Ascending aorta (tissue), 2 donors: ENCODE data around the gene ATP11A. TPM values are rescaled to one million over a fixed set of nuclear protein-coding genes. Genes with fewer than 3 reads are reported as not detected.
"Not testable (repeated sequence)": the region's sequence is repeated elsewhere in the genome, so short reads cannot be mapped to it uniquely, and the experiment has no call there.

ENCODE experiments used
- DNase-seq, 2 donors: peaks; one replicate each; pipeline ENCODE4 v3.0.0-alpha.2; 2019; ENCODE audit warnings: low spot score in 2 of 2
- H3K27ac ChIP-seq, 2 donors: fragments of 200-600 bp; sonication (generic); one replicate each; pipeline ENCODE4 v1.5.1; 2016 to 2017; ENCODE audit warnings: mild to moderate bottlenecking in 1 of 2
- H3K27me3 ChIP-seq: fragments of 200-600 bp; sonication (generic); one replicate; pipeline ENCODE4 v1.5.1; 2017
- H3K36me3 ChIP-seq, 2 donors: fragments of 200-600 bp; sonication (generic); one replicate each; pipeline ENCODE4 v1.5.1; 2016
- H3K4me1 ChIP-seq, 2 donors: fragments of 200-600 bp; sonication (generic); one replicate each; pipeline ENCODE4 v1.5.1; 2016 to 2017; ENCODE audit warnings: mild to moderate bottlenecking in 1 of 2
- H3K4me3 ChIP-seq, 2 donors: fragments of 200-600 bp; sonication (generic); one replicate each; pipeline ENCODE4 v1.5.1; 2016 to 2017; ENCODE audit warnings: mild to moderate bottlenecking in 1 of 2
- H3K9me3 ChIP-seq, 2 donors: fragments of 200-600 bp; sonication (generic); one replicate each; pipeline ENCODE4 v1.5.1; 2016
- intact Hi-C: fragments of 100-400 bp; cut with DNase I; formaldehyde crosslinking; loops from one replicate; pipeline ENCODE4 v1.15.1; 2023
- total RNA-seq: library from RNA; depleted of rRNA; stranded (reverse); fragments of >200 nt; gene quantifications from one replicate; pipeline ENCODE4 v1.1.0, GENCODE V29; 2016
- TF ChIP-seq, protein P1 (sequence below), 3 experiments: fragments of 200-600 bp in 2 of 3; fragments of 450-650 bp in 1 of 3; sonication (generic) in 2 of 3; IDR thresholded peaks; one replicate each; pipeline ENCODE4 v1.5.1; 2016 to 2019; ENCODE audit warnings: antibody characterized with exemption in 3 of 3, mild to moderate bottlenecking in 1 of 3, moderate library complexity in 1 of 3

Gene ATP11A
- total RNA-seq, 1 donor from 2014 or later: 50.1 TPM

DNA sequence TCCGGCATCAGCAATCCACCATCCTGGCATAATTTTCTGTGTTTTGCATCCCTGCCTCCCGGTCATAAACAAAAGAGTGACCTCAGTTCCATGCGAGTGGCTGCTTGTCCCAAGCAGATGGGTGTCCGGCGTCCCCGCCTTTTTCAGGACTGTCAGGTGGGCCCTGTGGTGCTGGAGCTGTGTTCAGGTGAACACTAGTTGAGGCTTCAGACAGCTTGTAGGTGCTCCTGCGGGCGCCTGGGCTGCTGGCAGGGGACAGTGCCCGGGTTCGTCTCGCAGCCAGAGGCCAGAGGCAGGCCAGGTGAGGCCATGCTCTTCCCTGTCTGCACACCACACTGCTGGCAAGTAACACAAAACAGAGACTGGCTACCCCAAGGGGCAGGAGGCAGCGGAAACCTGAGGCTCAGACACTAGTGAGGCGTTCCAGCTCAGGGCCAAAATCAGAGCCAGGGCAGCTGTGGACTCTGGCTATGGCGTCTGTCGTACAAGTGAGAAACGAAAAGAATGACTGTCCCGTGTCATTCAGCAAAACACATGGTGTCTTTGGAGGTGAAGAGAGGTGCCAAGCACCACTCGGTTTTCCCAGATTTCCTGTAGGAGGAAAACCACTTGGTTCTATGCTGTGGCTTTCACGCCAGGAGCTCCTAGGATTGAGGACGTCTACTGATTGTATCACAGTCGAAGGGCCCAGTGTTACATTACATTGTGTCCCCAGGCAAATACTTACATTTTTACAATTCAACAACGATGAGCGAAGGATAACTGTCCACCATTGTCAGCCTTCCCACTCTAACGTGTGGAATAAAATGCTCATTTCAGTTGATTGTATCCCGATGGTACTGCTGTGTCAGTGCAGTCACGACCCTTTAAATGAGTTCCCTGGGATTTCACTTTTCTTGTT lies 104.0 kb downstream of the ATP11A start:
- peak in 1 of 2 donors; percentile 39 for DNase-seq
- no peaks in the 10 kb centered on the region for H3K27me3 ChIP-seq
- intact Hi-C loops: no loop called here
- H3K27ac ChIP-seq: no peak overlapping the region
- TF ChIP-seq, protein P1, sequence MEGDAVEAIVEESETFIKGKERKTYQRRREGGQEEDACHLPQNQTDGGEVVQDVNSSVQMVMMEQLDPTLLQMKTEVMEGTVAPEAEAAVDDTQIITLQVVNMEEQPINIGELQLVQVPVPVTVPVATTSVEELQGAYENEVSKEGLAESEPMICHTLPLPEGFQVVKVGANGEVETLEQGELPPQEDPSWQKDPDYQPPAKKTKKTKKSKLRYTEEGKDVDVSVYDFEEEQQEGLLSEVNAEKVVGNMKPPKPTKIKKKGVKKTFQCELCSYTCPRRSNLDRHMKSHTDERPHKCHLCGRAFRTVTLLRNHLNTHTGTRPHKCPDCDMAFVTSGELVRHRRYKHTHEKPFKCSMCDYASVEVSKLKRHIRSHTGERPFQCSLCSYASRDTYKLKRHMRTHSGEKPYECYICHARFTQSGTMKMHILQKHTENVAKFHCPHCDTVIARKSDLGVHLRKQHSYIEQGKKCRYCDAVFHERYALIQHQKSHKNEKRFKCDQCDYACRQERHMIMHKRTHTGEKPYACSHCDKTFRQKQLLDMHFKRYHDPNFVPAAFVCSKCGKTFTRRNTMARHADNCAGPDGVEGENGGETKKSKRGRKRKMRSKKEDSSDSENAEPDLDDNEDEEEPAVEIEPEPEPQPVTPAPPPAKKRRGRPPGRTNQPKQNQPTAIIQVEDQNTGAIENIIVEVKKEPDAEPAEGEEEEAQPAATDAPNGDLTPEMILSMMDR (IDR thresholded peaks at IDR 0.05): no peak
- H3K4me3 ChIP-seq: no peak overlapping the region
- no peaks in the 10 kb centered on the region for H3K4me1 ChIP-seq
- peaks cover 0 to 7% of the 10 kb centered on the region in 2 donors for H3K36me3 ChIP-seq
- H3K9me3 ChIP-seq: no peaks in the 10 kb centered on the region

DNA sequence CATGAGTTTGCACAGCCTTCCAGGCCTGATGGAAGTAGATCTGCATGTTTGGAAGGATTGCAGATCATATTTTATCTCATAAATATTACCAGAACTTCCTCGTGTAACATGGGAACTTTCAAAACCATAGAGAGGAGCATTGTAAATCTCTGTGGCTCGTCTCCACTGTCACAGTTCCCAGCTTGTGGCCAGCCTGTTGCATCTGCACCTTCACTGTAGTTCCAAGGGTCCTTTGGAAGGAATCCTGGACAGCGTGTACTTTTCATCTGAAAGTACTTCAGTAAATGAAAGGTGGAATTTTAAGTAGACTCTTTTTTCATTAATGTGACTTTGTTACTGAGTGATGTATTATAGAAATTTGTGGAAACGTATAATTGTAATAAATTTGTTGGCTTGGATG lies 105.4 kb downstream of the ATP11A start:
- Histone ChIP-seq H3K4me1 (no peaks in the 10 kb centered on the region), H3K27ac (no peak overlapping the region), H3K4me3 (no peak overlapping the region), H3K27me3 (no peaks in the 10 kb centered on the region), H3K36me3 (no peaks in the 10 kb centered on the region), H3K9me3 (peaks cover 0 to 9% of the 10 kb centered on the region in 2 donors)
- intact Hi-C loops: no loop called here
- peak in 1 of 2 donors; percentile 9 for DNase-seq
- TF ChIP-seq, protein P1 (IDR thresholded peaks at IDR 0.05): no peak

DNA sequence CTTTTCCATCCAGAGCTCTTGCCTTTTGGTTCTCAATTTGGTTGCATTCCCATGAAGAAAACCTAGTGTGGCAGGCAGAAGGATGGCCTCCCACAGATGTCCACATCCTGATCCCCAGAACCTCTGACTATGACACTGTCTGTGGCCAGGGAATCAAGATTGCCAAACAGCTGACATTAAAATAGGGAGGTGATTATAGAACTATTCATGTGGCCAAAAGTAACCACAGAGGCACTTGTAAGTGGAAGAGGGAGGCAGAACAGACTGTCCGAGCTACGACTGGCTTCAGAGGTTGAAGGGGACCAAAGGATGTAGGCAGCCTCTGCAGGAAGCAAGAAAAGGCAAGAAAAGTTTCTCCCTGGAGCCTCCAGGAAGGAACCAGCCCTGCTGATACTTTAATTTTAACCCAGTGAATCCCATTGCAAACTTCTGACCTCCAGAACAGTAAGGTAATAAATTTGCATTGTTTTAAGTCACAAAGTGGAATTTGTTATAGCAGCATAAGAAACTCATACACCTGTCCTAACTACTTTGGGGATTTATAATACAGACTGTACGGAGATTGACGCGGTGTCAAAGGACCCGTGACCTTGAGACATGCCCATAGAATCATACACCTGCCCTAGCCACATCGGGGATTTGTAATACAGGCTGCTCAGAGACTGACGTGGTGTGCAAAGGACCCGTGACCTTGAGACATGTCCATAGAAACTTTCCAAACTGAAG lies 106.5 kb downstream of the ATP11A start:
- H3K27me3 ChIP-seq: no peaks in the 10 kb centered on the region
- no peaks in the 10 kb centered on the region for H3K4me1 ChIP-seq
- H3K9me3 ChIP-seq: peaks cover 0 to 9% of the 10 kb centered on the region in 2 donors
- intact Hi-C loops: no loop called here
- no peaks in the 10 kb centered on the region for H3K36me3 ChIP-seq
- H3K4me3 ChIP-seq: no peak overlapping the region
- DNase-seq: no peak
- TF ChIP-seq, protein P1 (IDR thresholded peaks at IDR 0.05): no peak
- no peak overlapping the region for H3K27ac ChIP-seq

DNA sequence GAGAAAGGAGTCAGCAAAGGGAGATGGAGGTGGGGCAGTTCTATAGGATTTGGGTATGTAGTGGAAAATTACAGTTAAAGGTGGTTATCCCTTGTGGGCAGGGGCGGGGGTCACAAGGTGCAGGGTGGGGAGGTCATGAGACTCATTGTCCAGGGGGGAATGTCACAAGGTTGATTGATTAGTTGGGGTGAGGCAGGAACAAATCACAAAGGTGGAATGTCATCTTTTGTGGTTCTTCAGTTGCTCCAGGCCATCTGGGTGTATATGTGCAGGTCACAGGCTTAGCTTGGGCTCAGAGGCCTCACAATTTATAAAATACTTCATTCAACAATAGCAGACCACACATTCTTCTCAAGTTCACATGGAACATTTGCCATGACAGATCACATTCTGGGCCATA lies 109.6 kb downstream of the ATP11A start:
- intact Hi-C loops: no loop called here
- TF ChIP-seq, protein P1 (IDR thresholded peaks at IDR 0.05): no peak
- no peak for DNase-seq

DNA sequence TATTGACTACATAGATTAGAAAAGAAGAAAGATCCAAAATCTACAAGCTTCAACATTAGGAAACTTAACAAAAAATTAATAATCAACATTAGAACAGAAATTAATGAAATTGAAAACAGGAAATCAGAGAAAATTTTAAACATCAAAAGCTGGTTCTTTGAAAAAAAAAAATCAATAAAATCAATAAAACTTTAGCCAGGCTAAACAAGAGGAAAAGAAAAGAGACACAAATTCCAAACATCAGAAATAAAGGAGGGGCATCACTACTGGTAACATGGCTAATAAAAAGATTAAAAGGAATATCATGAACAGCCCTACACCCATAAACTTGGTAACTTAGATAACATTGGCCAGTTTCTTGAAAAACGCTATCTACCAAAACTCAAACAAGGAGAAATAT lies 110.2 kb downstream of the ATP11A start:
- no peak overlapping the region for H3K27ac ChIP-seq
- H3K4me3 ChIP-seq: no peak overlapping the region
- H3K27me3 ChIP-seq: no peaks in the 10 kb centered on the region
- peaks cover 0 to 9% of the 10 kb centered on the region in 2 donors for H3K9me3 ChIP-seq
- intact Hi-C loops: no loop called here
- no peaks in the 10 kb centered on the region for H3K36me3 ChIP-seq
- no peak for DNase-seq
- TF ChIP-seq, protein P1 (IDR thresholded peaks at IDR 0.05): no peak
- no peaks in the 10 kb centered on the region for H3K4me1 ChIP-seq

More for the DNA sequence above, 109.6 kb downstream of the ATP11A start:
- H3K9me3 ChIP-seq: peaks cover 0 to 9% of the 10 kb centered on the region in 2 donors
- no peaks in the 10 kb centered on the region for H3K36me3 ChIP-seq
- H3K4me1 ChIP-seq: no peaks in the 10 kb centered on the region
- no peaks in the 10 kb centered on the region for H3K27me3 ChIP-seq
- no peak overlapping the region for H3K4me3 ChIP-seq
- H3K27ac ChIP-seq: no peak overlapping the region

DNA sequence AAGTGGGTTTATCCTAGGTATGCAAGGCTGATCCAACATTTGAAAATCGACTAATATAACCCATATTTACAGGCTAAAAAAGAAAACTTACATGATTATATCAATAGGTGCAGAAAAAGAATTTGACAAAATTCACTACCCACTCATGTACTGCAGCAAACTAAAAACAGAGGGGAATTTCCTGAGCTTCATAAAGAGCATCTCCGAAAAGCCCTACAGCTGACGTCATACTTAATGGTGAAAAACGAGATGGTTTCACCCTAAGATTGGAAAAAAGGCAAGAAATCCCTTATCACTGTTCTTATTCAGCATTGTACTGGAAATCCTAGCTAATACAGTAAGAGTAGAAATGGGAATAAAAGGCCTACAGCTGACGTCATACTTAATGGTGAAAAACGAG lies 111.0 kb downstream of the ATP11A start:
- DNase-seq, H3K9me3 ChIP-seq, H3K36me3 ChIP-seq, H3K27ac ChIP-seq, intact Hi-C loops, H3K4me1 ChIP-seq, H3K4me3 ChIP-seq, H3K27me3 ChIP-seq: not testable (repeated sequence)
